GM21529 (cell line): Measurements from ENCODE around the gene RBL1.

Source experiments
- ATAC-seq: cut with Tn5 transposase; IDR thresholded peaks from one replicate; pipeline ENCODE4 v1.9.1; 2021; ENCODE audit not compliant: unreplicated experiment

RBL1 gene

GRCh38 chr20:36951198-36951978 is 144.4 kb downstream of the RBL1 start, which contains the start of gene SAMHD1:
SAMHD1 (minus strand) TSS chr20:36951708; CDS start chr20:36951643, 65 bp downstream.
- peak; percentile 88 for ATAC-seq

DNA sequence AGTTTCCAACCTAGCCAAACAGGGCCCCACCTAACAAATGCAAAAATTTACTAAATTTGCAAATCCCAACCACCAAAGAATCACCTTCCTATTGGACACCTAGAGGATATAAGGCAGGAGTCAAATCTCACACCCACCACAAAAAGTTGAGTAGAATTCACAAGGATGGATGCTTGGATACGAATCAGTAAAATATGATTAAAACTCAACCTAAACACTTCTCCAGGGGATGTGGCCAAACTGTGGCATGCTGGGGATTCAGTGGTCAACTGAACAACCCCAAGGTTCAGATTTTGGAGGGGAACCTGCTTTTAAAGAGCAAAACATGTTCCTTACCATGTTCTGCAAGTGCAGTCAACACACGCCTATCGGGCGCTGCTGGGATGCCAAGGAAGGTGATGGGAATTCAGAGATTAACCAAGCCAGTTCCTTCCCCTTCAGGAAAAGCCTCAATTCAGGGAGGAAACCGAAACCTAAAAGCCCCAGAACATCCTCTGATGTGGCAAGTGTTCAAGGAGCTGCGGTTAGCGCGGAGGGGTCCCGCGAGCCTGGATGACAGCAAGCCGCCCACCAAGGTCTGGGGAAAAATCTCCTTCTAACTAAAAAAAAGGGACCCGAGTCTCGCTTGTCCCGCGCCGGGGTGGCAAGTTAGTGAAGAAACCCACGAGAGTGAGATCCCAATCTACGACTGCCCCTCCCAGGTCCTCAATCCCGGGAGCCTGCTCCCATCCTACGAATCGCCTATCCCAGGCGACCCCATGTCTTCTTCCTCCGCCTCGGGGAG is 145.2 kb downstream of the RBL1 start:
- ATAC-seq, result peak; percentile 2
